Heart left ventricle (tissue), 13 donors: ENCODE results near the gene ADCY4.

Experiments used
- CTCF ChIP-seq, 12 donors: fragments of 200-600 bp; sonication (generic) in 4 of 12; IDR thresholded peaks; one replicate each; pipeline versions ENCODE4 v1.5.0 to v1.8.0; 2018 to 2022; ENCODE audit warnings: antibody characterized with exemption in 12 of 12, mild to moderate bottlenecking in 5 of 12
- POLR2A ChIP-seq, 2 donors: fragments of 450-650 bp; IDR thresholded peaks; one replicate each; pipeline ENCODE4 v1.6.1; 2017; ENCODE audit warnings: antibody characterized with exemption in 2 of 2, mild to moderate bottlenecking in 2 of 2, moderate library complexity in 2 of 2
- donor health status: ischemic (EF 13 %, LVEDD 7.1; RV severe dilation, severe dysfunction).
- donor health status: DM: no; HTN: yes; CAD: no.
- donor health status: DM: no; HTN: no; CAD: no.
- donor health status: ischemic (EF 25% LVEDD 6.9; RV normal size, moderate dysfunction).
- donor health status: ischemic (EF 25% LVEDD 5.7; RV mildly dilated, moderate dysfunction).
- donor health status: ischemic (EF 35%, LVEDD 5.7; RV mildly dilated, moderate dysfunction).
- donor health status: nonischemic (EF 11% LVEDD 7.7; RV severe dilation, severe dysfunction).
- donor health status: DM: yes; HTN: yes; CAD: no.
- donor health status: PGD.
- donor health status: ischemic (EF 29% LVEDD 5.4; RV normal size, mild dysfunction).
- donor health status: nonischemic (EF 23%, LVEDD 6.1; RV moderate dilation, normal function).

GRCh38 chr14:24366413-24366720 is 31.5 kb upstream of the ADCY4 start:
- TF ChIP-seq CTCF (IDR thresholded peaks at IDR 0.05) (no peak), POLR2A (IDR thresholded peaks at IDR 0.05) (no peak)
